OCI-LY7 (cell line): ENCODE measurements around the gene TICRR.

Source experiments
- CTCF ChIP-seq: fragments of 200-600 bp; sonication (generic); conservative IDR thresholded peaks from 2 replicates; pipeline ENCODE4 v1.5.1; 2014; ENCODE audit warnings: mild to moderate bottlenecking, antibody characterized with exemption, low read length, moderate library complexity, mixed read lengths
- EZH2phosphoT487 ChIP-seq: fragments of 200-600 bp; sonication (generic); IDR thresholded peaks from 2 replicates; pipeline ENCODE4 v1.6.1; 2018; ENCODE audit warnings: low read depth, borderline replicate concordance, mild to moderate bottlenecking, mixed run types, antibody characterized with exemption, low read length, moderate library complexity, mixed read lengths

- TF ChIP-seq CTCF (no peak), EZH2phosphoT487 (no peak)
Observed at GRCh38 chr15:89640245-89640644, 65.0 kb downstream of the TICRR start.
